Astrocyte (in vitro differentiated cells and primary cell): ENCODE data around the gene CHST3.

Source experiments
- CTCF ChIP-seq: IDR thresholded peaks from 2 replicates; pipeline ENCODE4 v1.5.1; 2011; ENCODE audit warnings: low read depth, mild to moderate bottlenecking, inconsistent platforms, low read length, moderate library complexity; ENCODE audit not compliant: insufficient read depth
- EZH2 ChIP-seq: IDR thresholded peaks from 2 replicates; pipeline ENCODE4 v1.6.1; 2012; ENCODE audit warnings: mild to moderate bottlenecking, low read length, inconsistent platforms; ENCODE audit not compliant: insufficient read depth

GRCh38 chr10:71984809-71985388 lies 20.7 kb downstream of the CHST3 start:
- TF ChIP-seq CTCF (no peak), EZH2 (no peak)
